SK-N-SH (cell line): ENCODE measurements around the gene CCDC6. TPM values are rescaled to one million over a fixed set of nuclear protein-coding genes. Genes with fewer than 3 reads are reported as not detected.

Experiments
- CTCF ChIA-PET: fragments of 300-600, 350-600 bp; formaldehyde crosslinking; extraction: SDS; loops from one replicate; lab custom pipeline; 2021; lab: Yijun Ruan, JAX
- POLR2A ChIA-PET: fragments of 350-600 bp; sonication (Branson Sonifier 250); formaldehyde crosslinking; extraction: SDS; loops from one replicate; lab custom pipeline; 2020; ENCODE audit warnings: antibody characterized with exemption, inconsistent platforms; lab: Yijun Ruan, JAX
- DNase-seq: peaks from one replicate; pipeline ENCODE4 v3.0.0; 2012
- H2AFZ ChIP-seq: fragments of 200-600 bp; sonication (generic); 2 replicates; pipeline ENCODE4 v1.8.1; 2016; ENCODE audit warnings: antibody characterized with exemption, mild to moderate bottlenecking, low read depth
- H3F3A ChIP-seq: fragments of 200-600 bp; sonication (generic); replicated peaks from 2 replicates; pipeline ENCODE3; 2016; ENCODE audit warnings: antibody characterized with exemption, mild to moderate bottlenecking; ENCODE audit not compliant: insufficient read depth
- H3K27ac ChIP-seq, 2 experiments: fragments of 200-500 bp in 1 of 2; fragments of 200-600 bp in 1 of 2; sonication (Bioruptor generic) in 1 of 2; sonication (generic), shearing (Covaris generic) in 1 of 2; 2 replicates each; pipeline versions ENCODE4 v1.5.1 to v1.6.1; 2014 to 2016; ENCODE audit warnings: low read depth in 2 of 2, inconsistent platforms in 1 of 2, low read length in 1 of 2, mild to moderate bottlenecking in 1 of 2, mixed read lengths in 1 of 2
- H3K27me3 ChIP-seq: fragments of 200-600 bp; sonication (generic), shearing (Covaris generic); 2 replicates; pipeline ENCODE4 v1.6.1; 2016; ENCODE audit warnings: mixed run types; ENCODE audit not compliant: insufficient read depth
- H3K36me3 ChIP-seq, 2 experiments: fragments of 200-500 bp in 1 of 2; fragments of 200-600 bp in 1 of 2; sonication (Bioruptor generic) in 1 of 2; sonication (generic) in 1 of 2; replicated peaks in 1 of 2; 2 replicates each; pipeline versions ENCODE3 to v1.5.1; 2014 to 2016; ENCODE audit warnings: low read length in 1 of 2, mild to moderate bottlenecking in 1 of 2; ENCODE audit not compliant: insufficient read depth in 2 of 2, control insufficient read depth in 1 of 2
- H3K4me1 ChIP-seq, 2 experiments: fragments of 200-500 bp in 1 of 2; fragments of 200-600 bp in 1 of 2; sonication (Bioruptor generic) in 1 of 2; sonication (generic), shearing (Covaris generic) in 1 of 2; 2 replicates each; pipeline versions ENCODE4 v1.5.1 to v1.6.1; 2014 to 2016; ENCODE audit warnings: low read depth in 1 of 2, low read length in 1 of 2, mixed run types in 1 of 2; ENCODE audit not compliant: insufficient read depth in 2 of 2, control insufficient read depth in 1 of 2
- H3K4me2 ChIP-seq: fragments of 200-600 bp; sonication (generic), shearing (Covaris generic); 2 replicates; pipeline ENCODE4 v1.6.1; 2017; ENCODE audit warnings: mixed run types
- H3K4me3 ChIP-seq, 2 experiments: fragments of 200-500 bp in 1 of 2; fragments of 200-600 bp in 1 of 2; sonication (Bioruptor generic) in 1 of 2; sonication (generic), shearing (Covaris generic) in 1 of 2; 2 replicates each; pipeline versions ENCODE4 v1.5.1 to v1.8.1; 2014 to 2016; ENCODE audit warnings: low read depth in 2 of 2, inconsistent platforms in 1 of 2, low read length in 1 of 2, mild to moderate bottlenecking in 1 of 2, mixed read lengths in 1 of 2, moderate library complexity in 1 of 2
- H3K79me2 ChIP-seq: fragments of 200-600 bp; sonication (generic); 2 replicates; pipeline ENCODE4 v1.8.1; 2017; ENCODE audit warnings: mild to moderate bottlenecking; ENCODE audit not compliant: insufficient read depth
- H3K9ac ChIP-seq: fragments of 200-600 bp; sonication (generic); 2 replicates; pipeline ENCODE4 v1.6.1; 2017; ENCODE audit warnings: mixed run types
- H3K9me2 ChIP-seq: fragments of 200-600 bp; sonication (generic); 2 replicates; pipeline ENCODE4 v1.6.1; 2017; ENCODE audit warnings: mixed run types
- H3K9me3 ChIP-seq: fragments of 200-600 bp; sonication (generic); 2 replicates; pipeline ENCODE4 v1.6.1; 2017; ENCODE audit warnings: mixed run types, mild to moderate bottlenecking, moderate library complexity
- H4K20me1 ChIP-seq: fragments of 200-600 bp; sonication (generic); 2 replicates; pipeline ENCODE4 v1.6.1; 2017; ENCODE audit warnings: mild to moderate bottlenecking, mixed run types; ENCODE audit not compliant: insufficient read depth
- CTCF ChIP-seq: fragments of 200-600 bp; sonication (generic); IDR thresholded peaks from 2 replicates; pipeline ENCODE4 v1.6.1; 2017; ENCODE audit warnings: antibody characterized with exemption, mild to moderate bottlenecking, moderate library complexity
- ELF1 ChIP-seq: IDR thresholded peaks from 2 replicates; pipeline ENCODE4 v1.4.0; 2012
- EZH2phosphoT487 ChIP-seq: fragments of 200-600 bp; sonication (generic); IDR thresholded peaks from 2 replicates; pipeline ENCODE4 v1.6.1; 2017; ENCODE audit warnings: low read depth, mixed run types, mild to moderate bottlenecking, antibody characterized with exemption, moderate library complexity, borderline replicate concordance
- FOXM1 ChIP-seq: IDR thresholded peaks from 2 replicates; pipeline ENCODE4 v1.4.0; 2012; ENCODE audit warnings: low read depth, mild to moderate bottlenecking
- GABPA ChIP-seq: IDR thresholded peaks from 2 replicates; pipeline ENCODE4 v1.4.0; 2012; ENCODE audit warnings: low read depth, mild to moderate bottlenecking
- GATA2 ChIP-seq: sonication (generic); formaldehyde crosslinking; IDR thresholded peaks from 2 replicates; pipeline ENCODE4 v1.5.0; 2020; ENCODE audit warnings: mild to moderate bottlenecking, missing genetic modification reagents
- IRF3 ChIP-seq: fragments of 150-350 bp; IDR thresholded peaks from 2 replicates; pipeline ENCODE4 v1.6.1; 2016; ENCODE audit warnings: mild to moderate bottlenecking, low read depth, low read length
- JUND ChIP-seq: IDR thresholded peaks from 2 replicates; pipeline ENCODE4 v1.4.0; 2012
- MEF2A ChIP-seq: IDR thresholded peaks from 2 replicates; pipeline ENCODE4 v1.4.0; 2012; ENCODE audit warnings: low read depth, borderline replicate concordance
- NRF1 ChIP-seq: IDR thresholded peaks from 2 replicates; pipeline ENCODE4 v1.6.1; 2012; ENCODE audit warnings: low read depth, mild to moderate bottlenecking, low read length
- PBX3 ChIP-seq: IDR thresholded peaks from 2 replicates; pipeline ENCODE4; 2012
- SIN3A ChIP-seq: IDR thresholded peaks from 2 replicates; pipeline ENCODE4 v1.6.1; 2012; ENCODE audit warnings: low read depth, mild to moderate bottlenecking, low read length, moderate library complexity, borderline replicate concordance
- SMC3 ChIP-seq: IDR thresholded peaks from 2 replicates; pipeline ENCODE4 v1.6.1; 2012; ENCODE audit warnings: low read depth, low read length, improper control_type of control experiment
- TCF12 ChIP-seq: IDR thresholded peaks from 2 replicates; pipeline ENCODE4 v1.4.0; 2012
- USF1 ChIP-seq: IDR thresholded peaks from 2 replicates; pipeline ENCODE4 v1.4.0; 2012; ENCODE audit warnings: low read depth, borderline replicate concordance
- USF2 ChIP-seq: fragments of 150-350 bp; IDR thresholded peaks from 2 replicates; pipeline ENCODE4 v1.6.1; 2017; ENCODE audit warnings: antibody characterized with exemption, low read length, low read depth, borderline replicate concordance
- ZBTB33 ChIP-seq: IDR thresholded peaks from 2 replicates; pipeline ENCODE4 v1.4.0; 2012; ENCODE audit warnings: low read depth, borderline replicate concordance
- WGBS: methylation state at CpG from one replicate; pipeline ENCODE4 v1.1.6; 2017; ENCODE audit warnings: low lambda C conversion rate; 5-methylcytosine and 5-hydroxymethylcytosine counted together
- polyA plus RNA-seq, 3 experiments: library from polyadenylated mRNA; depleted of rRNA; stranded (reverse); fragments of >200 nt; gene quantifications; 2 replicates each; pipeline ENCODE4 v1.2.3, GENCODE V29; 2012

Gene CCDC6
- polyA plus RNA-seq, 1 of the 3 experiments (the other 2 are of a cell fraction): 10.8 TPM

GRCh38 chr10:59843748-59844147, 62.6 kb downstream of the CCDC6 start:
- H3K36me3 ChIP-seq: peaks cover 13 to 32% of the 10 kb centered on the region in 2 experiments
- H3F3A ChIP-seq: no peaks in the 10 kb centered on the region
- H3K9me3 ChIP-seq: no peaks in the 10 kb centered on the region
- H3K9me2 ChIP-seq: no peaks in the 10 kb centered on the region
- no peak overlapping the region for H3K27ac ChIP-seq
- H3K4me2 ChIP-seq: no peak overlapping the region
- no peak for TF ChIP-seq USF1
- TF ChIP-seq ELF1: no peak
- no peak for TF ChIP-seq PBX3
- TF ChIP-seq NRF1: no peak
- no peak for TF ChIP-seq GATA2 (CRISPR knock-in tag)
- TF ChIP-seq SIN3A: no peak
- TF ChIP-seq USF2: no peak
- no peak for TF ChIP-seq ZBTB33
- no peak for TF ChIP-seq MEF2A
- no peak for TF ChIP-seq EZH2phosphoT487
- no peak for TF ChIP-seq JUND
- no peak for TF ChIP-seq CTCF
- TF ChIP-seq FOXM1: no peak
- TF ChIP-seq GABPA: no peak
- no peak for TF ChIP-seq IRF3
- no peak for TF ChIP-seq SMC3
- no peak for TF ChIP-seq TCF12
- ChIA-PET POLR2A (interaction anchor here (0.6 kb wide), 1 partner anchor 112 kb away, joined by 4 read pairs; no protein-coding TSS in a partner anchor), CTCF (interaction anchor here (1.1 to 4.3 kb wide), 4 partner anchors 12 to 63 kb away, joined by 3 to 31 read pairs (median 8); partner anchors contain the start of gene CCDC6)
- no peaks in the 10 kb centered on the region for H3K4me1 ChIP-seq
- no peaks in the 10 kb centered on the region for H4K20me1 ChIP-seq
- H3K27me3 ChIP-seq: no peaks in the 10 kb centered on the region
- DNase-seq: no peak
- no peak overlapping the region for H2AFZ ChIP-seq
- no peak overlapping the region for H3K4me3 ChIP-seq
- no peak overlapping the region for H3K9ac ChIP-seq
- no peaks in the 10 kb centered on the region for H3K79me2 ChIP-seq
- WGBS: 78% methylated on average over 2 of the region's 2 CpGs
